Right forelimb (tissue), 1 donor: Measurements from ENCODE around the gene RSPH1.
"Not testable (repeated sequence)": the region's sequence is repeated elsewhere in the genome, so short reads cannot be mapped to it uniquely, and the experiment has no call there.

Experiments
- DNase-seq: peaks from one replicate; pipeline ENCODE4 v3.0.0-alpha.2; 2018

The RSPH1 gene

GRCh38 chr21:42480736-42481135, 15.3 kb downstream of the RSPH1 start:
- no peak for DNase-seq

- DNase-seq: no peak
These were observed 16.4 kb downstream of the RSPH1 start for GRCh38 chr21:42479582-42479981.

GRCh38 chr21:42478504-42478903, 17.5 kb downstream of the RSPH1 start:
- DNase-seq: no peak

GRCh38 chr21:42476388-42477331, 19.4 kb downstream of the RSPH1 start:
- DNase-seq: no peak

GRCh38 chr21:42475526-42476387, 20.3 kb downstream of the RSPH1 start:
- no peak for DNase-seq

- DNase-seq: no peak
These were observed 21.0 kb downstream of the RSPH1 start for GRCh38 chr21:42475036-42475435.

GRCh38 chr21:42474043-42474831, 21.8 kb downstream of the RSPH1 start:
- no peak for DNase-seq

GRCh38 chr21:42473498-42474042, 22.5 kb downstream of the RSPH1 start:
- DNase-seq: no peak

- DNase-seq: no peak
These were observed 23.5 kb downstream of the RSPH1 start for GRCh38 chr21:42472521-42472920.

- no peak for DNase-seq
These were observed 24.2 kb downstream of the RSPH1 start for GRCh38 chr21:42471716-42472330.

- DNase-seq: no peak
These were observed 24.8 kb downstream of the RSPH1 start for GRCh38 chr21:42471206-42471605.

- DNase-seq: not testable (repeated sequence)
These were observed 26.3 kb downstream of the RSPH1 start for GRCh38 chr21:42469726-42470125.

- peak; percentile 3 for DNase-seq
These were observed 26.8 kb downstream of the RSPH1 start for GRCh38 chr21:42469272-42469671.

GRCh38 chr21:42468491-42469131, 27.4 kb downstream of the RSPH1 start:
- DNase-seq: peak; percentile 5

GRCh38 chr21:42467140-42467983, 28.7 kb downstream of the RSPH1 start:
- no peak for DNase-seq

GRCh38 chr21:42466700-42467099, 29.3 kb downstream of the RSPH1 start:
- DNase-seq: no peak

GRCh38 chr21:42465803-42466127, 30.3 kb downstream of the RSPH1 start:
- no peak for DNase-seq

GRCh38 chr21:42465008-42465802, 30.8 kb downstream of the RSPH1 start:
- DNase-seq: no peak

- no peak for DNase-seq
These were observed 32.0 kb downstream of the RSPH1 start for GRCh38 chr21:42463861-42464515.
